Neutrophil (primary cell): ENCODE data around the gene ABCC3.

Source experiments
- H3K27ac ChIP-seq: fragments of 200-600 bp; sonication (generic); 2 replicates; pipeline ENCODE4 v1.5.1; 2016; ENCODE audit warnings: mild to moderate bottlenecking, moderate library complexity
- H3K27me3 ChIP-seq: fragments of 200-600 bp; sonication (generic); 2 replicates; pipeline ENCODE4 v1.6.0; 2016; ENCODE audit warnings: mild to moderate bottlenecking
- H3K36me3 ChIP-seq: fragments of 200-600 bp; sonication (generic); 2 replicates; pipeline ENCODE4 v1.5.1; 2017
- H3K4me1 ChIP-seq, 2 experiments: fragments of 200-600 bp in 1 of 2; sonication (generic) in 1 of 2; 1 replicate in 1 of 2; 2 replicates in 1 of 2; pipeline versions ENCODE4 v1.5.1 to v1.6.1; 2013 to 2016; ENCODE audit warnings: low read depth in 1 of 2, low read length in 1 of 2, mild to moderate bottlenecking in 1 of 2, moderate library complexity in 1 of 2; ENCODE audit not compliant: control insufficient read depth in 1 of 2, insufficient read depth in 1 of 2
- H3K4me3 ChIP-seq, 2 experiments: fragments of 200-600 bp in 1 of 2; sonication (generic) in 1 of 2; 1 replicate in 1 of 2; 2 replicates in 1 of 2; pipeline ENCODE4 v1.5.1; 2013 to 2016; ENCODE audit warnings: low read depth in 1 of 2, low read length in 1 of 2, mild to moderate bottlenecking in 1 of 2, moderate library complexity in 1 of 2
- H3K9me3 ChIP-seq: fragments of 200-600 bp; sonication (generic); 2 replicates; pipeline ENCODE4 v1.5.1; 2016
- CTCF ChIP-seq: fragments of 200-600 bp; sonication (generic); IDR thresholded peaks from 2 replicates; pipeline ENCODE4 v1.5.1; 2016; ENCODE audit warnings: antibody characterized with exemption

The ABCC3 gene

DNA sequence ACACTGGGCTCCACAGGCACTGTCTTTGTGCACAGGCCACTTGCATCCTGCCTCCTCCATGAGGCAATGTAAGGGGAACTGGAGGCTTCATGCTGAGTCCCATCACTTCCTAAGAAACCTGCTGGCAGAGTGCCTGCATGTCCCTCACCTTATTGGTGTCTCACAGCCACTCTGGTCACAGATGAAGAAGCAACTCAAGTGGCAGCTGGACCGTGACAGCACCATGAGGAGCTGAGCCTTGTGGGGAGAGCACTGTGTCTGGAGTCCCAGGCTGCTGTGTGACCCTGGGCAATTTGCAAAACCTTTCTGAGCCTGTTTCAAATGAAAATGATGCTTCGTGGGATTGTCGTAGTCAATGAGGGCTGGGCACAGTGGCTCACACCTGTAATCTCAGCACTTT, 53.6 kb downstream of the ABCC3 start:
- H3K36me3 ChIP-seq, result peaks cover 10% of the 10 kb centered on the region
- TF ChIP-seq CTCF, result no peak
- no peaks in the 10 kb centered on the region for H3K4me1 ChIP-seq
- H3K4me3 ChIP-seq, result no peak overlapping the region
- H3K27me3 ChIP-seq, result no peaks in the 10 kb centered on the region
- H3K27ac ChIP-seq, result no peak overlapping the region
- H3K9me3 ChIP-seq, result no peaks in the 10 kb centered on the region

- H3K36me3 ChIP-seq, result peaks cover 19% of the 10 kb centered on the region
- TF ChIP-seq CTCF, result no peak
- H3K27ac ChIP-seq, result no peak overlapping the region
- no peaks in the 10 kb centered on the region for H3K27me3 ChIP-seq
- no peaks in the 10 kb centered on the region for H3K9me3 ChIP-seq
- no peaks in the 10 kb centered on the region for H3K4me1 ChIP-seq
- H3K4me3 ChIP-seq, result no peak overlapping the region
These were observed 54.6 kb downstream of the ABCC3 start for GRCh38 chr17:50689251-50689650.

DNA sequence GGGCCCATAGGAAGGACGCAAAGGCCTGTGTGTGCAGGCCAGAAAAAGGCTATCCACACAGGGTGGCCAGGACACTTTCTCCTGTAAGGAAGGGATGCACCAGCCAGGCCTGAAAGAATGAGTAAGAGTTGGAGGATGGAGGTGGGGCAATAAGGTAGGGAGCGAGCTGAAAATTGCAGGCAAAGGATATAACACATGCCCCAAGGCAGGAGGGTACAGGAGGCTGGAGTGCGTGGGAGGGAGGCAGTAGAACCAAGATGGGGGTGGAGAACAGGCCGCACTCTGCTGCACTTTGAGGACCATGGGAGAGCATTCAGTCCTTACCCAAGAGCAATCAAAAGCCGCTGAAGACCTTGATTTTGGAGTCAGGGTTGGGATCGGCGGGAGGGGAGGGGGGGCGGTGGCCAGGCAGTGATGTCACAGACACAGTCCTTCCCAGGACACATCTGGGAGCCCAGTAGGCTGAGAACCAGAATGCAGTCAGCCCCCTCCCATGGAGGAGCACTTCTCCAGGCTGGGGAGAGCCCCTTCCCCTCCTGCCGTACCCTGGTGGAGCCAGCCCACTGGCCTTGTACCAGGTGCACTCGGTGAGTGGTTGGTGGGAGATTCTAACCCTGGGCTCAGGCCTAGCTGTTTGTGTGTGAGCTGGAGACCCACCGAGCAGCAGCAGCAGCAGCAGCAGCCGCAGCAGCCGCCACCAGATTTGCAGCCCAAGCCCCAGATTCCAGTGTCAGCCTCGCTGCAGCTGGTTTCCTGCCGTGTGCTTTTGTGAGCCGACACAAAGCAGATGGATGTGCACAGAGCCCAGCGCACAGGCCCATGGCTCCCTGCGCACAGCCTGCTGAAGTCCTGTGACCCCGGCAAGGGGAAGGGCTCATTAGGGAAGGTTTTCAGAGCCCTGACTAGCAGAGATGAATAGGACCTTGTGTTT, 55.5 kb downstream of the ABCC3 start:
- Histone ChIP-seq H3K27me3 (no peaks in the 10 kb centered on the region), H3K27ac (no peak overlapping the region), H3K36me3 (peaks cover 29% of the 10 kb centered on the region), H3K9me3 (no peaks in the 10 kb centered on the region), H3K4me3 (no peak overlapping the region), H3K4me1 (no peaks in the 10 kb centered on the region)
- no peak for TF ChIP-seq CTCF

DNA sequence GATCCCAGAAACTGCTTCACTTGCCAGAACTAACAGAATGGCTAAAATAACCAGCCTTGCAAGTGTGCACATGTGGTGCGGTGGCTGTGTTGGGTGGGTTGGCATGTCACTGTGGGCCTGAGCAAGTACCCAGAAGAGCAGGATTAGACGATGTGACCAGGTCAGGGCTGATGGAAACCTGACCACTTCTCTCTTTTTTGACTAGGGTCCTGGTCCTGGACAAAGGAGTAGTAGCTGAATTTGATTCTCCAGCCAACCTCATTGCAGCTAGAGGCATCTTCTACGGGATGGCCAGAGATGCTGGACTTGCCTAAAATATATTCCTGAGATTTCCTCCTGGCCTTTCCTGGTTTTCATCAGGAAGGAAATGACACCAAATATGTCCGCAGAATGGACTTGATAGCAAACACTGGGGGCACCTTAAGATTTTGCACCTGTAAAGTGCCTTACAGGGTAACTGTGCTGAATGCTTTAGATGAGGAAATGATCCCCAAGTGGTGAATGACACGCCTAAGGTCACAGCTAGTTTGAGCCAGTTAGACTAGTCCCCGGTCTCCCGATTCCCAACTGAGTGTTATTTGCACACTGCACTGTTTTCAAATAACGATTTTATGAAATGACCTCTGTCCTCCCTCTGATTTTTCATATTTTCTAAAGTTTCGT, 56.3 kb downstream of the ABCC3 start:
- H3K9me3 ChIP-seq, result no peaks in the 10 kb centered on the region
- no peaks in the 10 kb centered on the region for H3K27me3 ChIP-seq
- no peaks in the 10 kb centered on the region for H3K4me1 ChIP-seq
- no peak for TF ChIP-seq CTCF
- H3K36me3 ChIP-seq, result peaks cover 37% of the 10 kb centered on the region
- H3K4me3 ChIP-seq, result no peak overlapping the region
- H3K27ac ChIP-seq, result no peak overlapping the region

- no peak overlapping the region for H3K4me3 ChIP-seq
- peaks cover 45% of the 10 kb centered on the region for H3K36me3 ChIP-seq
- no peaks in the 10 kb centered on the region for H3K9me3 ChIP-seq
- H3K4me1 ChIP-seq, result no peaks in the 10 kb centered on the region
- no peaks in the 10 kb centered on the region for H3K27me3 ChIP-seq
- TF ChIP-seq CTCF, result no peak
- H3K27ac ChIP-seq, result no peak overlapping the region
These were observed 57.1 kb downstream of the ABCC3 start for GRCh38 chr17:50691550-50692447.
